ENCODE data around the gene DIPK1B.
"Not testable (repeated sequence)": the region's sequence is repeated elsewhere in the genome, so short reads cannot be mapped to it uniquely, and the experiment has no call there.

DIPK1B gene

DNA sequence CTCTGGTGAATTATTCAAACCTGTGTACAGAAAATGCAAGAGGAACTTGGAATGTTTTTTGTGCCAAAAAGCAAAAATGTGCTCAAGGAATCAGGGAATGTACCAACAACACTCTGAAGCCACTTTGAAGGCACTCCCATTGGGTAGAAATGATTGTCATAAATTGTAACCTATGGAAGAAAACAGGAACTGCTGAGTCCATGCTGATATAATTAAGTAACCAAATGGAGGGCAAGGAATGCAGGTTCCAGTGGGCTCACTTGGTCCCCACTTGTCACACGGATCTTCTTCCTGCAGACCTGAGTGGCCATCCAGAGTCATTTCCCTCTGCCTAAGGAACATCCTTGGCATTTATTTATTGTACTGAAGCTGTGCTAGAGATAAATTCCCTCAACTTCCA lies 38.9 kb downstream of the DIPK1B start:
- no peaks in the 10 kb centered on the region for H3K36me3 ChIP-seq (ENCODE audit: low read depth)
- H3K4me3 ChIP-seq (ENCODE audit: severe bottlenecking) = no peak overlapping the region
- H3K27ac ChIP-seq (ENCODE audit: poor library complexity, severe bottlenecking) = no peak overlapping the region
- TF ChIP-seq, protein P1, sequence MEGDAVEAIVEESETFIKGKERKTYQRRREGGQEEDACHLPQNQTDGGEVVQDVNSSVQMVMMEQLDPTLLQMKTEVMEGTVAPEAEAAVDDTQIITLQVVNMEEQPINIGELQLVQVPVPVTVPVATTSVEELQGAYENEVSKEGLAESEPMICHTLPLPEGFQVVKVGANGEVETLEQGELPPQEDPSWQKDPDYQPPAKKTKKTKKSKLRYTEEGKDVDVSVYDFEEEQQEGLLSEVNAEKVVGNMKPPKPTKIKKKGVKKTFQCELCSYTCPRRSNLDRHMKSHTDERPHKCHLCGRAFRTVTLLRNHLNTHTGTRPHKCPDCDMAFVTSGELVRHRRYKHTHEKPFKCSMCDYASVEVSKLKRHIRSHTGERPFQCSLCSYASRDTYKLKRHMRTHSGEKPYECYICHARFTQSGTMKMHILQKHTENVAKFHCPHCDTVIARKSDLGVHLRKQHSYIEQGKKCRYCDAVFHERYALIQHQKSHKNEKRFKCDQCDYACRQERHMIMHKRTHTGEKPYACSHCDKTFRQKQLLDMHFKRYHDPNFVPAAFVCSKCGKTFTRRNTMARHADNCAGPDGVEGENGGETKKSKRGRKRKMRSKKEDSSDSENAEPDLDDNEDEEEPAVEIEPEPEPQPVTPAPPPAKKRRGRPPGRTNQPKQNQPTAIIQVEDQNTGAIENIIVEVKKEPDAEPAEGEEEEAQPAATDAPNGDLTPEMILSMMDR (IDR thresholded peaks at IDR 0.05; ENCODE audit: poor library complexity, severe bottlenecking) = no peak
- DNase-seq (ENCODE audit: low spot score) (no peak), ATAC-seq (ENCODE audit: low read depth) (no peak)
- H3K27me3 ChIP-seq (ENCODE audit: insufficient read depth, poor library complexity, severe bottlenecking) = no peaks in the 10 kb centered on the region
- no peaks in the 10 kb centered on the region for H3K9me3 ChIP-seq (ENCODE audit: severe bottlenecking)
- H3K4me1 ChIP-seq (ENCODE audit: insufficient read depth, poor library complexity, severe bottlenecking) = no peaks in the 10 kb centered on the region

DNA sequence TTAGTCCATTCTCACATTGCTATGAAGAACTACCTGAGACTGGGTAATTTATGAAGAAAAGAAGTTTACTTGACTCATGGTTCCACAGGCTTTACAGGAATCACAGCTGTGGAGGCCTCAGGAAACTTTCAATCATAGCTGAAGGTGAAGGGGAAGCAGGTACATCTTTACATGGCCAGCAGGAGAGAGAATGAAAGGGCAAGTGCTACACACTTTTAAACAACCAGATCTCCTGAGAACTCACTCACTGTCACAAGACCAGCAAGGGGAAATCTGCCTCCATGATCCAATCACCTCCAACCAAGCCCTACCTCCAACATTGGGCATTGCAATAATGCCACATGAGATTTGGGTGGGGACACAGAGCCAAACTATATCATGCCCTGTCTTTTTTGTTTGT lies 39.4 kb downstream of the DIPK1B start:
- Histone ChIP-seq H3K27ac (ENCODE audit: poor library complexity, severe bottlenecking) (no peak overlapping the region), H3K4me1 (ENCODE audit: insufficient read depth, poor library complexity, severe bottlenecking) (no peaks in the 10 kb centered on the region), H3K27me3 (ENCODE audit: insufficient read depth, poor library complexity, severe bottlenecking) (no peaks in the 10 kb centered on the region), H3K4me3 (ENCODE audit: severe bottlenecking) (no peak overlapping the region), H3K36me3 (ENCODE audit: low read depth) (no peaks in the 10 kb centered on the region), H3K9me3 (ENCODE audit: severe bottlenecking) (no peaks in the 10 kb centered on the region)
- TF ChIP-seq, protein P1 (IDR thresholded peaks at IDR 0.05; ENCODE audit: poor library complexity, severe bottlenecking) = no peak
- DNase-seq (ENCODE audit: low spot score) (no peak), ATAC-seq (ENCODE audit: low read depth) (no peak)

DNA sequence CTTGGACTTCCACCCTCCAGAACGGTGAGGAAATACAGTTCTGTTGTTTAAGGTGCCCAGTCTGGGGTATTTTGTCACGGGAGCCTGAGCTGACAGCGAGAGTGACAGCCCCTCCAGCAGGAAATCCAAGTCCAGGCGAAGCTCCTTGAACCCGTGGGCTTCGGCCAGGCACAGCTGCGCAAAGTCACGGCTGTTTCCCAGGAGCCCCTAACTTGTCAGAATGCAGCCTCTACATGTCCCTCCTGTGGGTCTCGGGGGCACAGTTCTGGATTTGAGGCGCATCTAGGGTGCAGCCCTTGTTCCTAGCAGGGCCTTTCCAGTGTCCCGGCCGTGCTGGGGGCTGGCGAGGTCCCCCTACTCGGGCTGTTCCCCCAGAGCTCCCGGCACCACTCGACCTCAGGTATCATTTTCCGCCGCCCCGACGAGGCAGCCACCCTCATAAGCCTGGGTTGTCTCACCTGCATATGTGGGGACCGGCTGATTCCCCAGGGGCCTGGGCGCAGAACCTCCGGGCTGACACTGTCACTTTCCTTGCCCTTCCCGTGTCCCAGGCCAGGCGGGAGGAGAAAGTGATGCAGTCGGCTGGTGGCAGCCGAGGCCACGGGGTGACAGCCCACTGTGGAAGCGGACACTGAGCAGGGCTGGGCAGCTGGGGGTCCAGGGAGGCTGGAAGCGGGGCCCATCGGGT lies 41.1 kb downstream of the DIPK1B start:
- DNase-seq (ENCODE audit: low spot score) (no peak), ATAC-seq (ENCODE audit: low read depth) (no peak)
- no peaks in the 10 kb centered on the region for H3K27me3 ChIP-seq (ENCODE audit: insufficient read depth, poor library complexity, severe bottlenecking)
- no peaks in the 10 kb centered on the region for H3K36me3 ChIP-seq (ENCODE audit: low read depth)
- no peaks in the 10 kb centered on the region for H3K9me3 ChIP-seq (ENCODE audit: severe bottlenecking)
- H3K27ac ChIP-seq (ENCODE audit: poor library complexity, severe bottlenecking) = no peak overlapping the region
- H3K4me1 ChIP-seq (ENCODE audit: insufficient read depth, poor library complexity, severe bottlenecking) = no peaks in the 10 kb centered on the region
- no peak overlapping the region for H3K4me3 ChIP-seq (ENCODE audit: severe bottlenecking)
- TF ChIP-seq, protein P1 (IDR thresholded peaks at IDR 0.05; ENCODE audit: poor library complexity, severe bottlenecking) = no peak

DNA sequence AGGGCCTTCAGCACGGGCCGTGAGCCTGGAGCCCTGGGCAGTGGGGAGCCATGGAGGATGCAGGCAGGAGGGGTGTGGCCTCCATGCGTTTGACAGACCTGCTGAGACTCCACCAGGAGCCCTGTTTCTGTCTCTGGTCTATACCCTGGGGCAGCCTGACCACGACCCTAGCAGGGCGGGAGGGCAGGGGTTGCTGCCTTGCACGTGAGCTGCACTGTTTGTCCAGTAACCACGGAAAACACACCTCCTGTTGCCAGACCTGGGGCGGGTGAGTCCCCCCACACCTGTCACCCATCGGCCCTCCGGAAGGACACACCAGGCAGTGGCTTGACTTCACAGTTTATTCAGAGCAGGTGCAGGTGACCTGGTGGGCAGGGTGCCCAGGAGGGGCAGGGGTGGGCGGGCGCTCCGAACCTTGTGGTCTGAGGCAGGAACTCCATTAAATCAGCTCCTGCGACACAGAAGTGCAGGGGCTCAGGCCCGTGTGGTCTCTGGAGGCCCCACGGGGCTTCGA lies 41.7 kb downstream of the DIPK1B start:
- no peaks in the 10 kb centered on the region for H3K9me3 ChIP-seq (ENCODE audit: severe bottlenecking)
- H3K36me3 ChIP-seq (ENCODE audit: low read depth) = no peaks in the 10 kb centered on the region
- no peak overlapping the region for H3K27ac ChIP-seq (ENCODE audit: poor library complexity, severe bottlenecking)
- ATAC-seq (ENCODE audit: low read depth) (no peak), DNase-seq (ENCODE audit: low spot score) (no peak)
- no peaks in the 10 kb centered on the region for H3K4me1 ChIP-seq (ENCODE audit: insufficient read depth, poor library complexity, severe bottlenecking)
- H3K4me3 ChIP-seq (ENCODE audit: severe bottlenecking) = no peak overlapping the region
- no peaks in the 10 kb centered on the region for H3K27me3 ChIP-seq (ENCODE audit: insufficient read depth, poor library complexity, severe bottlenecking)
- TF ChIP-seq, protein P1 (IDR thresholded peaks at IDR 0.05; ENCODE audit: poor library complexity, severe bottlenecking) = no peak

DNA sequence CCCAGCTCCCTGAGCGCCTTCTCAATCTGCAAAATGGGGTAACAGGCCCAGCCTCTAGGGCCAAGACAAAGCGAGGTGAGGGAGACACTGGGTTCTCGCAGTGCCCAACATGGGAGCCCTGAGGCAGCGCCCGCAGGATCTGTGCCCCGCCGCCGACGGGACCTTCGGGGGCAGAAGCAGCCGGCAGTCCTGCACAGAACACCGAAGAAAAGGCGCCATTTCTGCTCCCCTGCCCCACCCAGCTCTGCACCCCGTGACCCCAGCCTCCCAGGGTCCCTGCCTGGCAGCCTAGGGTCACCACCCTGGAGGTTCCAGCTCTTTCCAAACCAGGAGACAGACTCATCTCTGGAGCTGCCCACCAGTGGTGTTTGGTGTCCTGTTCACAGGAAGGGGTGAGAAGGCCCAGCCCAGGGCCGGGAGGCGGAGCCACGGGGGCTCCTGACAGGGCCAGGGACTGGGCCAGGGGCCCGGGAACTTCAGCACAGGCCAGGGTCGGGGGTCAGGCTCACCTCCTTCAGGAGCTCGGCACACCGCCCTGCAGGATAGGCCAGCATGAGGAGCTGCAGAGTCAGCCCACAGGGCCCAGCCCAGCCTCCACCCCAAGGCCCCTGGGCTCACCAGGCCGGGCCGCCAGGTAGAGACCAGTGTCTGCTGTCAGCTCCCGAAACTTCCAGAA lies 42.4 kb downstream of the DIPK1B start:
- ATAC-seq (ENCODE audit: low read depth) (no peak), DNase-seq (ENCODE audit: low spot score) (no peak)
- Histone ChIP-seq H3K27me3 (ENCODE audit: insufficient read depth, poor library complexity, severe bottlenecking) (no peaks in the 10 kb centered on the region), H3K9me3 (ENCODE audit: severe bottlenecking) (no peaks in the 10 kb centered on the region), H3K4me1 (ENCODE audit: insufficient read depth, poor library complexity, severe bottlenecking) (no peaks in the 10 kb centered on the region), H3K36me3 (ENCODE audit: low read depth) (no peaks in the 10 kb centered on the region), H3K27ac (ENCODE audit: poor library complexity, severe bottlenecking) (no peak overlapping the region), H3K4me3 (ENCODE audit: severe bottlenecking) (no peak overlapping the region)
- TF ChIP-seq, protein P1 (IDR thresholded peaks at IDR 0.05; ENCODE audit: poor library complexity, severe bottlenecking) = no peak

DNA sequence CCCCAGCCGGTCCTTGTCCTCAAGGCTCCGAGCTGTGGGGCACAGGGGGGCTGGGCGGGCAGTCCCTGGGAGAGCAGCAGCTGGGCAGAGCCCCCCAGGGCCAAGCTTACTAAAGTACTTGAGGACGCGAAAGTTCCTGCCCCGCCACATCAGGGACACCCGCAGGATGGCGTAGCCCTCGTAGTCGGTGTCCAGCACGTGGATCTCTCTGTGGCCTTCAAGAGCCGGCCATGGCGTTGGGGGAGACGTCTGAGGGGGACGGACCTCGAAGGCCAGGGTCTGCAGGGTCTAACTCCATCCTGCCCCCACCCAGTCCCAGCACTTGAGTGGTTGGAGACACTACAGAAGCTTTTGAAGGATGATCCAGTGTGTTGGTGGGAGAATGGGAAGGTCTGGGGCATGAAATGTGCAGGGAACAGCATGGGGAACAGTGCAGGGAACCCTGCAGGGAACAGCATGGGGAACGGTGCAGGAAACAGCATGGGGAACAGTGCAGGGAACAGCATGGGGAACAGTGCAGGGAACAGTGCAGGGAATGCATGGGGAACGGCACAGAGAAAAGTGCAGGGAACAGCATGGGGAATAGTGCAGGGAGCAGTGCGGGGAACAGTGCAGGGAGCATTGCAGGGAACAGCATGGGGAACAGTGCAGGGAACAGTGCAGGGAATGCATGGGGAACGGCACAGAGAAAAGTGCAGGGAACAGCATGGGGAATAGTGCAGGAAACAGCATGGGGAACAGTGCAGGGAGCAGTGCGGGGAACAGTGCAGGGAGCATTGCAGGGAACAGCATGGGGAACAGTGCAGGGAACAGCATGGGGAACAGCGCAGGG lies 43.1 kb downstream of the DIPK1B start:
- H3K4me1 ChIP-seq (ENCODE audit: insufficient read depth, poor library complexity, severe bottlenecking); DNase-seq (ENCODE audit: low spot score); H3K27ac ChIP-seq (ENCODE audit: poor library complexity, severe bottlenecking); ATAC-seq (ENCODE audit: low read depth); H3K27me3 ChIP-seq (ENCODE audit: insufficient read depth, poor library complexity, severe bottlenecking); H3K4me3 ChIP-seq (ENCODE audit: severe bottlenecking); H3K9me3 ChIP-seq (ENCODE audit: severe bottlenecking); H3K36me3 ChIP-seq (ENCODE audit: low read depth): not testable (repeated sequence)

All from RWPE2 (cell line).